Measurements from ENCODE around the gene IGSF21. TPM values are rescaled to one million over a fixed set of nuclear protein-coding genes. Genes with fewer than 3 reads are reported as not detected.

The IGSF21 gene
- total RNA-seq, 1 donor from 2014 or later, result 3.2 TPM

- TF ChIP-seq, protein P1, sequence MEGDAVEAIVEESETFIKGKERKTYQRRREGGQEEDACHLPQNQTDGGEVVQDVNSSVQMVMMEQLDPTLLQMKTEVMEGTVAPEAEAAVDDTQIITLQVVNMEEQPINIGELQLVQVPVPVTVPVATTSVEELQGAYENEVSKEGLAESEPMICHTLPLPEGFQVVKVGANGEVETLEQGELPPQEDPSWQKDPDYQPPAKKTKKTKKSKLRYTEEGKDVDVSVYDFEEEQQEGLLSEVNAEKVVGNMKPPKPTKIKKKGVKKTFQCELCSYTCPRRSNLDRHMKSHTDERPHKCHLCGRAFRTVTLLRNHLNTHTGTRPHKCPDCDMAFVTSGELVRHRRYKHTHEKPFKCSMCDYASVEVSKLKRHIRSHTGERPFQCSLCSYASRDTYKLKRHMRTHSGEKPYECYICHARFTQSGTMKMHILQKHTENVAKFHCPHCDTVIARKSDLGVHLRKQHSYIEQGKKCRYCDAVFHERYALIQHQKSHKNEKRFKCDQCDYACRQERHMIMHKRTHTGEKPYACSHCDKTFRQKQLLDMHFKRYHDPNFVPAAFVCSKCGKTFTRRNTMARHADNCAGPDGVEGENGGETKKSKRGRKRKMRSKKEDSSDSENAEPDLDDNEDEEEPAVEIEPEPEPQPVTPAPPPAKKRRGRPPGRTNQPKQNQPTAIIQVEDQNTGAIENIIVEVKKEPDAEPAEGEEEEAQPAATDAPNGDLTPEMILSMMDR (IDR thresholded peaks at IDR 0.05), result no peak
- no peak for TF ChIP-seq POLR2A (IDR thresholded peaks at IDR 0.05)
- TF ChIP-seq POLR2AphosphoS5 (IDR thresholded peaks at IDR 0.05; ENCODE audit: insufficient read depth in 1 of 2, low read depth in 1 of 2), result no peak
- intact Hi-C loops (cut with DNase I), result no loop called here
- Histone ChIP-seq H3K27ac (no peak overlapping the region), H3K4me3 (no peak overlapping the region), H3K27me3 (no peaks in the 10 kb centered on the region), H3K9me3 (no peaks in the 10 kb centered on the region), H3K4me1 (no peaks in the 10 kb centered on the region), H3K36me3 (no peaks in the 10 kb centered on the region)
- DNase-seq (ENCODE audit: extremely low spot score in 2 of 2), result no peak
Measured at GRCh38 chr1:18354612-18355011, 247.0 kb downstream of the IGSF21 start.

DNA sequence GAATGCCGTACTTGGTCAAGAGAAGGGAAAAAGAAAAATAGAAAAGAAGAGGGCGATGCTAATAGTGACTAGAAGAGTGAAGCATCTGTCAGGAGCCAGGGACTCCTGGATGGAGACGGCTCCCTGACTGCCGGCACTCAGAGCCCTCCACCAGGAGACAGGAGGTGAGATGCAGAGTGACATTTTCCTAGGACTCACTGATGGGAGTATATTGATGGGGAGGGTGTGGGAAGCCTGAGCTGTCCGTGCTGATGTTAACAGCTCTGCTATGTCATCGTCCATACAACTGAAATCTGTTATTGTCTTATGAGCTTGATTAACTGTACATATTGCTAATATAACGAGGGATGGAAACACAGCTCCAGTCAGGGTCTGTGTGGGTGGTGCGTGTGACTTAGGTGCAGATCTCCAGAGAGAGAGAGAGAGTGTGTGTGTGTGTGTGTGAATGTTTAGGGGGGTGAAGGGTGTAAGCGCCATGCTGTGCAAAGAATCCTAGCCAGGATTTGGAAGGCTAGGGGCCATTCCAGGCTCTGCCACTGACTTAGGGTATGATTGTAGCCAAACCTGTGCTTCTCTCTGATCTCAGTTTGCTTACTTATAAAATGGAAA lies 250.1 kb downstream of the IGSF21 start:
- Histone ChIP-seq H3K4me1 (no peaks in the 10 kb centered on the region), H3K9me3 (no peaks in the 10 kb centered on the region), H3K4me3 (no peak overlapping the region), H3K36me3 (no peaks in the 10 kb centered on the region), H3K27me3 (no peaks in the 10 kb centered on the region), H3K27ac (no peak overlapping the region)
- intact Hi-C loops (cut with DNase I), result no loop called here
- DNase-seq (ENCODE audit: extremely low spot score in 2 of 2), result no peak
- TF ChIP-seq, protein P1 (IDR thresholded peaks at IDR 0.05), result no peak
- TF ChIP-seq POLR2AphosphoS5 (IDR thresholded peaks at IDR 0.05; ENCODE audit: insufficient read depth in 1 of 2, low read depth in 1 of 2) (no peak), POLR2A (IDR thresholded peaks at IDR 0.05) (no peak)

- DNase-seq (ENCODE audit: extremely low spot score in 2 of 2), result no peak
- intact Hi-C loops (cut with DNase I), result no loop called here
- no peaks in the 10 kb centered on the region for H3K27me3 ChIP-seq
Measured at GRCh38 chr1:18358600-18358999, 251.0 kb downstream of the IGSF21 start.

GRCh38 chr1:18360251-18360650 lies 252.7 kb downstream of the IGSF21 start:
- intact Hi-C loops (cut with DNase I), result no loop called here
- no peaks in the 10 kb centered on the region for H3K4me1 ChIP-seq
- no peaks in the 10 kb centered on the region for H3K27me3 ChIP-seq
- no peak for DNase-seq (ENCODE audit: extremely low spot score in 2 of 2)
- no peaks in the 10 kb centered on the region for H3K36me3 ChIP-seq
- H3K4me3 ChIP-seq, result no peak overlapping the region
- TF ChIP-seq, protein P1 (IDR thresholded peaks at IDR 0.05), result no peak
- TF ChIP-seq POLR2AphosphoS5 (IDR thresholded peaks at IDR 0.05; ENCODE audit: insufficient read depth in 1 of 2, low read depth in 1 of 2) (no peak), POLR2A (IDR thresholded peaks at IDR 0.05) (no peak)
- no peaks in the 10 kb centered on the region for H3K9me3 ChIP-seq
- no peak overlapping the region for H3K27ac ChIP-seq

More at GRCh38 chr1:18358600-18358999, 251.0 kb downstream of the IGSF21 start:
- no peaks in the 10 kb centered on the region for H3K9me3 ChIP-seq
- no peak for TF ChIP-seq POLR2A (IDR thresholded peaks at IDR 0.05)
- TF ChIP-seq POLR2AphosphoS5 (IDR thresholded peaks at IDR 0.05; ENCODE audit: insufficient read depth in 1 of 2, low read depth in 1 of 2), result no peak
- TF ChIP-seq, protein P1 (IDR thresholded peaks at IDR 0.05), result no peak
- no peaks in the 10 kb centered on the region for H3K4me1 ChIP-seq
- H3K27ac ChIP-seq, result no peak overlapping the region
- no peak overlapping the region for H3K4me3 ChIP-seq
- no peaks in the 10 kb centered on the region for H3K36me3 ChIP-seq

GRCh38 chr1:18362150-18362549 lies 254.6 kb downstream of the IGSF21 start:
- Histone ChIP-seq H3K9me3 (no peaks in the 10 kb centered on the region), H3K4me1 (no peaks in the 10 kb centered on the region), H3K27ac (no peak overlapping the region), H3K27me3 (no peaks in the 10 kb centered on the region), H3K4me3 (no peak overlapping the region), H3K36me3 (no peaks in the 10 kb centered on the region)
- intact Hi-C loops (cut with DNase I), result no loop called here
- no peak for DNase-seq (ENCODE audit: extremely low spot score in 2 of 2)
- TF ChIP-seq POLR2AphosphoS5 (IDR thresholded peaks at IDR 0.05; ENCODE audit: insufficient read depth in 1 of 2, low read depth in 1 of 2) (no peak), POLR2A (IDR thresholded peaks at IDR 0.05) (no peak)

All from vagina (tissue), 2 donors.